Mucosa of descending colon (tissue), 3 donors: ENCODE results near the gene PPID. TPM values are rescaled to one million over a fixed set of nuclear protein-coding genes. Genes with fewer than 3 reads are reported as not detected.
A peak's percentile ranks its signal among the peaks of the same experiment; 100 is the strongest.

Source experiments
- ATAC-seq: fragments of 200-7000 bp; cut with Tn5 transposase; one replicate; pipeline ENCODE4 v1.9.1; 2020; ENCODE audit warnings: mild to moderate bottlenecking, moderate library complexity
- DNase-seq, 3 donors: peaks; one replicate each; pipeline ENCODE4 v3.0.0-alpha.2; 2020
- H3K36me3 ChIP-seq: fragments of 200-600 bp; one replicate; pipeline ENCODE4 v1.8.0; 2021; ENCODE audit warnings: low read depth, mild to moderate bottlenecking
- H3K4me1 ChIP-seq: fragments of 200-600 bp; one replicate; pipeline ENCODE4 v1.8.0; 2021; ENCODE audit warnings: low read depth, mild to moderate bottlenecking
- H3K4me3 ChIP-seq: fragments of 200-600 bp; one replicate; pipeline ENCODE4 v1.8.0; 2021; ENCODE audit warnings: mild to moderate bottlenecking
- H3K9me3 ChIP-seq: fragments of 200-600 bp; one replicate; pipeline ENCODE4 v1.8.0; 2021; ENCODE audit warnings: mild to moderate bottlenecking
- intact Hi-C, 2 donors: fragments of 100-400 bp; cut with DNase I in 1 of 2; cut with micrococcal nuclease in 1 of 2; formaldehyde crosslinking; loops; one replicate each; pipeline versions ENCODE4 v1.11.0 to v1.11.1; 2022; cut with DNase I, micrococcal nuclease
- long read RNA-seq, 2 donors: library from polyadenylated mRNA; unstranded; transcript quantifications; one replicate each; pipeline ENCODE4 v2.0.0, GENCODE V29; 2019 to 2021
- total RNA-seq, 3 donors: library from RNA; stranded (reverse); fragmentation: NEBNext Ultra II Directional in 2 of 3; extraction: Animal tissue kit (Norgen Biotek cat#: 25700) in 2 of 3; gene quantifications; one replicate each; pipeline versions ENCODE4 v1.2.1 to v1.2.4, GENCODE V29; 2021 to 2023
- TF ChIP-seq, protein P1 (sequence below): fragments of 200-600 bp; IDR thresholded peaks from one replicate; pipeline ENCODE4 v1.8.0; 2022; ENCODE audit warnings: antibody characterized with exemption, mild to moderate bottlenecking
- donor health status: DM: no; HTN: no; CAD: no; lungs with moderate emphysema.
- donor health status: DM: no; HTN: no; CAD: no.
- donor health status: DM: no; HTN: yes; CAD: no.

The PPID gene
- 10 to 100 TPM; 19.7 to 23.9 (median 22.2) TPM for total RNA-seq
- long read RNA-seq, donor 1, transcript PPID-201 (10 exons, 1,823 nt) = major isoform, 59 of 66 reads
- long read RNA-seq, donor 1, partial matches to known transcripts = 4 of 66 reads
- long read RNA-seq, donor 1, other reads (novel, unspliced or antisense) = 3 of 66 reads
- long read RNA-seq, donor 2, transcript PPID-201 (10 exons, 1,823 nt) = major isoform, 23 of 26 reads
- long read RNA-seq, donor 2, partial matches to known transcripts = 2 of 26 reads
- long read RNA-seq, donor 2, other reads (novel, unspliced or antisense) = 1 of 26 reads

DNA sequence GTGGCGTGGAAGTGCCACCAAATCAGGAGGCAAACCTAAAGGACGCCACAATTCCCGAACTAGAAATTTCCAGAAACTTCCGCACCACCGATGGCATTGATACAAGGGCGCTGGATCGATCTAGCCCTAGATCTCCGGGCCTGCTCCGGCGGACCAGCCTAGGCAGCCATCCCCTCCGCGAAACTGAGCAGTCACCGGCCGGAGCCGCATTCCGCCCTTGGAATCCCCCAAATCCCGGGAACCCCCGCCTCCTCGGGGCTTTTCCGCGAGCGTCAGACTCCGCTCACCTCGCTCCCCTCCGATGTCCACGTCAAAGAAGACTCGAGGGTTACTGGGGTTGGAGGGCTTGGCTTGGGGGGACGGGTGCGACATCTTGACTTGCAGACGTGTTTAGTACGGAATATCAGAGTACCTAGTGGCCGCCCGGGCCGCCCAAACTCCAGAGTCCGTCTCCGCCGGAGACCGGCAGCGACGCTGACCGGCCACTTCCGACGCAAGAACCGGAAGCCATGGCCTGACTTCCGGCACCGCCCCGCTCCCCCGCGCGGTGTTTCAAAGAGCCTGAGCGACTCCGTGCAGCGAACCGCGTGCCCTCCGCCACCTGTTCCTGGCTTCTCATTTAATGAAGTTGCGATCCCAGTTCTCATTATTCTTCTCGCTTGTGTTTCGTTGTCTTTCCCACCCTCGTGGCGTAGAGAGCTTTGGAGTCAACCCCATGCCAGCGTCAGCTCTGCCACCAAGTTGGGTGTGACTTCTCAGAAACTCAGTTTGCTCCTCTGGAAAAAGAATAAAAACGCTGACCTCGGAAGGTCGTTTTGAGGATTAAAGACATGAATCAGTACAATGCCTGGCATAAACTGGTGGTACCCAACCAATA lies at the start of gene PPID:
TSS of gene PPID (minus strand) at position 480 of the 877 bp plus-strand sequence. CDS start at position 372, 108 bp downstream.
- Histone ChIP-seq H3K36me3 (no peaks in the 10 kb centered on the region), H3K4me1 (no peaks in the 10 kb centered on the region), H3K4me3 (peak within 1 kb of the TSS; percentile 78), H3K9me3 (no peaks in the 10 kb centered on the region)
- TF ChIP-seq, protein P1, sequence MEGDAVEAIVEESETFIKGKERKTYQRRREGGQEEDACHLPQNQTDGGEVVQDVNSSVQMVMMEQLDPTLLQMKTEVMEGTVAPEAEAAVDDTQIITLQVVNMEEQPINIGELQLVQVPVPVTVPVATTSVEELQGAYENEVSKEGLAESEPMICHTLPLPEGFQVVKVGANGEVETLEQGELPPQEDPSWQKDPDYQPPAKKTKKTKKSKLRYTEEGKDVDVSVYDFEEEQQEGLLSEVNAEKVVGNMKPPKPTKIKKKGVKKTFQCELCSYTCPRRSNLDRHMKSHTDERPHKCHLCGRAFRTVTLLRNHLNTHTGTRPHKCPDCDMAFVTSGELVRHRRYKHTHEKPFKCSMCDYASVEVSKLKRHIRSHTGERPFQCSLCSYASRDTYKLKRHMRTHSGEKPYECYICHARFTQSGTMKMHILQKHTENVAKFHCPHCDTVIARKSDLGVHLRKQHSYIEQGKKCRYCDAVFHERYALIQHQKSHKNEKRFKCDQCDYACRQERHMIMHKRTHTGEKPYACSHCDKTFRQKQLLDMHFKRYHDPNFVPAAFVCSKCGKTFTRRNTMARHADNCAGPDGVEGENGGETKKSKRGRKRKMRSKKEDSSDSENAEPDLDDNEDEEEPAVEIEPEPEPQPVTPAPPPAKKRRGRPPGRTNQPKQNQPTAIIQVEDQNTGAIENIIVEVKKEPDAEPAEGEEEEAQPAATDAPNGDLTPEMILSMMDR = no peak
- ATAC-seq = peak; percentile 99
- intact Hi-C loops = loop anchor here in 1 of 2 donors (10.0 kb wide), 1 partner anchor 482 kb away; no protein-coding TSS in a partner anchor
- peak; percentile 92 to 93 (median 93) for DNase-seq

DNA sequence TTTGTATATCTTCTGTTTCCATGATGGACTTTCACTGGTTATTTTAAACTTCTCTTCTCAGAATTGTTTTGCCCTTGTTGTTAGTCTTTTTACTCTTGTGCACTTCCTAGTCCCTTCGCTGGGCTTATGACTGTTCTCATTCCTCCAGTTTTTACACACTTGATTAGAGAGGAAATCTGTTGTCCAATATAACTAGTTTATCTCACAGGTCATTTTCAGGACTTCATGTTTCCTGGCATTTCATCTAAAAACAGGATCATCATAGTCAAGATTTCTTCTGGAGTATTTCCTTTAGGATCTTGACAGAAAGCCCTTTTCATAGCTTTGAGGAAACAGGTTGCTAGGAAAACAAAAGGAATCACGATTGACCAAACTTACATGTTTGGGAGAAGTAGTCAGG lies 48.6 kb upstream of the PPID start:
- ATAC-seq (no peak), DNase-seq (no peak)
- Histone ChIP-seq H3K4me3 (no peak overlapping the region), H3K9me3 (no peaks in the 10 kb centered on the region), H3K4me1 (peaks cover 34% of the 10 kb centered on the region), H3K36me3 (no peaks in the 10 kb centered on the region)
- intact Hi-C loops = loop anchor here in 1 of 2 donors (10.0 kb wide), 1 partner anchor 53 kb away; no protein-coding TSS in a partner anchor
- TF ChIP-seq, protein P1 = no peak

DNA sequence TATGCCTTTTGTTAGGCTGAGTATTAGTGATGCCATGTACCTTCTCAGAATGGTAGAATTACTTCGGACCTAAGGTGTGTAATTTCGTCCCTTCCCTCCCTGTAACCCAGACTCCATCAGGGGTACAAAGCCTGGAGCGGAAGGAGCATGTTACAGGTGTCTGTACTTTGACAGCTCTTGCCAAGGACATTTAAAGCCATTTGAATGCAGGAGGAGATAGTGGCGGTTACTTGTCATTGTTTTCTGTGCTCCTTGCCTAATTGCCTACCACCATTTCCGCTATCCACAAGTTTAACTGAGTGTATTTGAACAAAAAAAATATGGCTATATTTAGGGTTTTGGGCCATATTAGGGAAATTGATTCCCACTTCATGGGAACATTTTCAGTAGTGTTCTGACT lies 47.5 kb upstream of the PPID start:
- no peak for ATAC-seq
- Histone ChIP-seq H3K4me3 (no peak overlapping the region), H3K9me3 (no peaks in the 10 kb centered on the region), H3K4me1 (peaks cover 29% of the 10 kb centered on the region), H3K36me3 (no peaks in the 10 kb centered on the region)
- TF ChIP-seq, protein P1 = no peak
- intact Hi-C loops = loop anchor here in 1 of 2 donors (10.0 kb wide), 1 partner anchor 54 kb away; no protein-coding TSS in a partner anchor
- no peak for DNase-seq

DNA sequence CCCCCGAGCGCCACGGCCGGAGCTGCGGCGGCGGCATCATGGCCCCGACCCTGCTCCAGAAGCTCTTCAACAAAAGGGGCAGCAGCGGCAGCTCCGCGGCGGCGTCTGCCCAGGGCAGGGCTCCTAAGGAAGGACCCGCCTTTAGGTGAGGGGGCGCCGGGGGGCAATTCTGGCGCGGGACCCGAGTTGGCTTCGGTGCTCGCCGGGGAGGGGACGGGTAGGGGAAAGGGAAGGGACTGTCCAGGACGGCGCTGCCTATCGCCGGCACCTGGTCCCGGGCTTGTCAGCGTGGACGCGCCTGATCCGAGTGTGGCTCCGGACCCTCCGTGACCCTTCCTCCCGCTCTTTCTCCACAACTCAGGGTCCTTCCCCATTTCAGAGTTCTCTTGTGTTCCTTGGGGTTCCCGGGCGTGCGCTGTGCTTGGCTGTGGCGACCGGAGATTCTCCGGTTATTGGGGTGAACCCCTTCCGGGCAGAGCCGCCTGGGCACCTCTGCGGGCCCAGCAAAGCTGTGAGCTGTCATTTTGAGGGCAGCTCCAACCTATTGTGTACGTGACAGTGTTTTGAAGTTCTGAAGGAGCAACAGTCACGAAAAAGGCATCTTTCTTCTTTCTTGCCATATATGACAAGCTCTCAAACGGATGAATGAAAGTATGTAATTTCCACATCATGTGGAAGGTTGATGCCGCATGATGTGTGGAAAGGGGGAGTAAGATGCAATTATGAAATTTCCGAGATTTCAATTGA lies 46.2 kb upstream of the PPID start:
- H3K9me3 ChIP-seq = no peaks in the 10 kb centered on the region
- H3K36me3 ChIP-seq = no peaks in the 10 kb centered on the region
- DNase-seq = peak; percentile 50 to 76 (median 71)
- peak overlapping the region; percentile 59 for H3K4me3 ChIP-seq
- intact Hi-C loops = no loop called here
- peak; percentile 42 for ATAC-seq
- peaks cover 16% of the 10 kb centered on the region for H3K4me1 ChIP-seq
- TF ChIP-seq, protein P1 = no peak

DNA sequence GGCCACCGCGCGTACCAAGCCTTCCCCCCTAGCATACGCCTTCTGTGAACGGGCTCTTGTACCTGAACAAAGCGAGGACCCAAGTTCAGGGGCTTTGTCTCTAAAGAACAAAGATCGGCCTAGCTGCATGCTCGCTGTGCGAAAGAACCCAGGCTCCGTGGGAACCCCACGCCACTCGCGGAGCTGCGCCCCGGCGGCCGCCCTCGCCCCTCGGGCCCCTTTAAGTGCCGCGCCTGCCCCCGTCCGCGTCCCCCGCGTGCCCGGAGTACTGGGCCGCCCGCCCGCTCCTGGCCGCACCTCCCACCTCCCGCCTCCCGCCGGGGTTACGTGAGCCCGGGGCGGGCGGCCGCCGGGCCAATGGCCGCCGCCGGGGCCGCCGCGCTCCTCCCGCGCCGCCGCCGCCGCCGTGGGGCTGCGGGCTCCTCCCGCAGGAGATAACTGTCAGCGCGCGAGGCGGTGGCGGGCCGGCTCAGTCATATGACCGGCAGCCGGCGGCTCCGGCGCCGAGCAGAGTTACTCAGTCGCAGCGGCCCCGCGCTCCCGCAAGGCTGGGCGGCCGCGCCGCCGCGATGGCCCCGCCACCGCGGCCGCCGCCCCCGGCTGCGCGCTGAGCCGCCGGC lies 45.5 kb upstream of the PPID start, which contains the start of gene FNIP2:
TSS of gene FNIP2 (plus strand) at position 472 of the 620 bp plus-strand sequence. CDS start 187 bp downstream, outside the sequence.
- ATAC-seq (peak; percentile 94), DNase-seq (peak; percentile 84 to 90 (median 85))
- Histone ChIP-seq H3K4me3 (peak within 1 kb of the TSS; percentile 59), H3K4me1 (peaks cover 15% of the 10 kb centered on the region), H3K9me3 (no peaks in the 10 kb centered on the region), H3K36me3 (no peaks in the 10 kb centered on the region)
- TF ChIP-seq, protein P1 = no peak
- intact Hi-C loops = no loop called here
